K562 (cell line): ENCODE results near the gene ALOXE3. TPM values are rescaled to one million over a fixed set of nuclear protein-coding genes. Genes with fewer than 3 reads are reported as not detected.

ENCODE experiments used
- CBX2 ChIP-seq: fragments of 200-600 bp; sonication (generic); IDR thresholded peaks from one replicate; pipeline ENCODE4 v1.6.1; 2012; ENCODE audit warnings: mild to moderate bottlenecking, low read length, inconsistent platforms; ENCODE audit not compliant: insufficient read depth, poor library complexity, severe bottlenecking
- CCAR2 ChIP-seq: fragments of 200-400 bp; formaldehyde crosslinking; IDR thresholded peaks from 2 replicates; pipeline ENCODE4 v1.6.1; 2017; ENCODE audit warnings: mild to moderate bottlenecking, low read depth, low read length
- ELF2 ChIP-seq: fragments of 250-450 bp; sonication (Bioruptor Pico); IDR thresholded peaks from 2 replicates; pipeline ENCODE4 v1.5.0; 2021; ENCODE audit warnings: mild to moderate bottlenecking
- HINFP ChIP-seq: fragments of 450-650 bp; conservative IDR thresholded peaks from 2 replicates; pipeline ENCODE4 v1.6.1; 2016; ENCODE audit warnings: missing genetic modification characterization, low read depth, mild to moderate bottlenecking, control low read depth, missing compliant biosample characterization
- HOMEZ ChIP-seq: fragments of 250-450 bp; sonication (Bioruptor Pico); IDR thresholded peaks from 2 replicates; pipeline ENCODE4 v1.4.0; 2020; ENCODE audit warnings: mild to moderate bottlenecking, moderate library complexity
- HSF4 ChIP-seq: fragments of 250-450 bp; sonication (Bioruptor Pico); IDR thresholded peaks from 2 replicates; pipeline ENCODE4 v2.1.2; 2022; ENCODE audit warnings: mild to moderate bottlenecking, moderate library complexity, borderline replicate concordance
- JUND ChIP-seq, 2 experiments: IDR thresholded peaks; 2 replicates in 1 of 2; 3 replicates in 1 of 2; pipeline ENCODE4 v1.6.1; 2011; ENCODE audit warnings: borderline replicate concordance in 2 of 2, low read depth in 2 of 2, low read length in 2 of 2, improper control_type of control experiment in 1 of 2, missing biosample characterization in 1 of 2, missing genetic modification characterization in 1 of 2, missing genetic modification reagents in 1 of 2
- KDM1A ChIP-seq, 2 experiments: fragments of 450-650 bp; IDR thresholded peaks; 2 replicates each; pipeline ENCODE4 v1.6.1; 2016; ENCODE audit warnings: mild to moderate bottlenecking in 2 of 2
- MCM3 ChIP-seq: fragments of 450-650 bp; IDR thresholded peaks from 2 replicates; pipeline ENCODE4 v1.6.1; 2016
- MCM5 ChIP-seq: fragments of 450-650 bp; IDR thresholded peaks from 2 replicates; pipeline ENCODE4 v1.6.1; 2016; ENCODE audit warnings: low read depth
- NKRF ChIP-seq: fragments of 450-650 bp; IDR thresholded peaks from 2 replicates; pipeline ENCODE4 v1.6.1; 2016; ENCODE audit warnings: borderline replicate concordance
- PHF21A ChIP-seq: fragments of 450-650 bp; IDR thresholded peaks from 2 replicates; pipeline ENCODE4 v1.6.1; 2017; ENCODE audit warnings: low read depth, borderline replicate concordance
- POLR2A ChIP-seq: fragments of 450-650 bp; conservative IDR thresholded peaks from 2 replicates; pipeline ENCODE4 v1.6.1; 2016
- THRAP3 ChIP-seq: fragments of 450-650 bp; IDR thresholded peaks from 2 replicates; pipeline ENCODE4 v1.6.1; 2016; ENCODE audit warnings: mild to moderate bottlenecking, inconsistent platforms, borderline replicate concordance
- ZBTB33 ChIP-seq: sonication (generic); formaldehyde crosslinking; IDR thresholded peaks from 2 replicates; pipeline ENCODE4 v1.8.1; 2023; ENCODE audit warnings: mild to moderate bottlenecking, missing genetic modification reagents
- ZNF133 ChIP-seq: fragments of 250-450 bp; sonication (Bioruptor Pico); IDR thresholded peaks from 2 replicates; pipeline ENCODE4 v1.4.0; 2020; ENCODE audit warnings: mild to moderate bottlenecking
- ZNF408 ChIP-seq: fragments of 250-450 bp; sonication (Bioruptor Pico); IDR thresholded peaks from 2 replicates; pipeline ENCODE4 v1.4.0; 2020; ENCODE audit warnings: low read depth, mild to moderate bottlenecking, moderate library complexity
- ZNF511 ChIP-seq: sonication (generic); formaldehyde crosslinking; IDR thresholded peaks from 2 replicates; pipeline ENCODE4 v1.8.0; 2022; ENCODE audit warnings: mild to moderate bottlenecking, missing genetic modification reagents
- ZNF586 ChIP-seq: fragments of 450-650 bp; formaldehyde crosslinking; conservative IDR thresholded peaks from 2 replicates; pipeline ENCODE4 v1.4.0; 2020; ENCODE audit warnings: mild to moderate bottlenecking, moderate library complexity
- polyA plus RNA-seq, 8 experiments: library from polyadenylated mRNA; depleted of rRNA in 4 of 8; stranded (reverse) in 5 of 8; unstranded in 3 of 8; fragments of >200 nt; fragmentation: Nextera tagmentation in 2 of 8; fragmentation: Illumina TruSeq in 1 of 8; extraction: Ambion mirVana in 2 of 8; extraction: Trizol in 1 of 8; gene quantifications; 2 replicates each; pipeline versions ENCODE4 v1.2.1 to v1.2.3, GENCODE V29; 2011 to 2014; ENCODE audit warnings: inconsistent platforms in 1 of 8, missing spikeins in 1 of 8
- total RNA-seq, 7 experiments: library from RNA; depleted of rRNA in 6 of 7; stranded (reverse); fragments of >200 nt in 6 of 7; fragmentation: Illumina TruSeq in 2 of 7; extraction: Trizol in 2 of 7; gene quantifications; 2 replicates each; pipeline versions ENCODE4 v1.2.1 to v1.2.3, GENCODE V29; 2011 to 2021; ENCODE audit warnings: low replicate concordance in 1 of 7

The ALOXE3 gene
- total and polyA plus RNA-seq, 9 of the 15 experiments (the other 6 are each of a cell fraction or from before 2014, with no cell fraction given): 0.04 TPM; not detected in 8

GRCh38 chr17:8138672-8139371 is 20.5 kb upstream of the ALOXE3 start (continued):
- TF ChIP-seq CBX2 (no peak), THRAP3 (no peak), ZNF586 (no peak), MCM3 (no peak), ZNF408 (CRISPR knock-in tag) (no peak), HSF4 (no peak), JUND (IDR thresholded peaks at IDR 0.05; ENCODE audit: borderline replicate concordance, low read depth, low read length) (peak; percentile 56; the same call in 1 of the 2 replicates), JUND (tag; IDR thresholded peaks at IDR 0.05; ENCODE audit: borderline replicate concordance, low read depth, low read length) (no peak; the same call in 2 of the 3 replicates), HOMEZ (CRISPR knock-in tag) (no peak), MCM5 (no peak), ELF2 (CRISPR knock-in tag) (0 out of 2 replicates have a peak, but pooled peaks have one; percentile 25), ZBTB33 (CRISPR knock-in tag) (no peak), CCAR2 (no peak), NKRF (peak; percentile 77; the same call in 1 of the 2 replicates), ZNF133 (CRISPR knock-in tag) (no peak), ZNF511 (CRISPR knock-in tag) (peak; percentile 63; the same call in 1 of the 2 replicates), POLR2A (no peak; the same call in 1 of the 2 replicates), KDM1A (IDR thresholded peaks at IDR 0.05) (peak in 1 of 2 experiments; percentile 6; a peak in 1 of 4 replicates), PHF21A (peak; percentile 23; the same call in 1 of the 2 replicates), HINFP (tag) (no peak)
